GM12892 (cell line): ENCODE results near the gene ZBTB7C.

ENCODE experiments used
- POLR2A ChIP-seq: IDR thresholded peaks from 2 replicates; pipeline ENCODE4 v1.6.1; 2011; ENCODE audit warnings: low read depth, low read length, control low read depth
- POLR2AphosphoS5 ChIP-seq: IDR thresholded peaks from 2 replicates; pipeline ENCODE4 v1.6.1; 2011; ENCODE audit warnings: low read depth, low read length, control low read depth

GRCh38 chr18:47990981-47991380 is 418.2 kb downstream of the ZBTB7C start:
- TF ChIP-seq POLR2A (no peak), POLR2AphosphoS5 (no peak)
